Peyer's patch (tissue), 4 donors: Measurements from ENCODE around the gene LBH. TPM values are rescaled to one million over a fixed set of nuclear protein-coding genes. Genes with fewer than 3 reads are reported as not detected.

ENCODE experiments used
- DNase-seq, 3 donors: peaks; one replicate each; pipeline ENCODE4 v3.0.0-alpha.2; 2017 to 2019
- H3K27ac ChIP-seq, 4 donors: fragments of 200-600 bp; sonication (generic); one replicate each; pipeline ENCODE4 v1.5.1; 2016 to 2019
- H3K27me3 ChIP-seq, 2 donors: fragments of 200-600 bp; sonication (generic); one replicate each; pipeline ENCODE4 v1.5.1; 2019
- H3K36me3 ChIP-seq, 3 donors: fragments of 200-600 bp; sonication (generic); one replicate each; pipeline ENCODE4 v1.5.1; 2016 to 2019
- H3K4me1 ChIP-seq, 4 donors: fragments of 200-600 bp; sonication (generic); one replicate each; pipeline ENCODE4 v1.5.1; 2016 to 2019
- H3K4me3 ChIP-seq, 4 donors: fragments of 200-600 bp; sonication (generic); 1 replicate in 3 of 4; 2 replicates in 1 of 4; pipeline ENCODE4 v1.5.1; 2016 to 2019; ENCODE audit warnings: mild to moderate bottlenecking in 1 of 4
- H3K9me3 ChIP-seq, 4 donors: fragments of 200-600 bp; sonication (generic); one replicate each; pipeline ENCODE4 v1.5.1; 2016 to 2019; ENCODE audit warnings: mild to moderate bottlenecking in 1 of 4
- POLR2A ChIP-seq, 2 donors: fragments of 450-650 bp; IDR thresholded peaks; one replicate each; pipeline ENCODE4 v1.5.1; 2017; ENCODE audit warnings: antibody characterized with exemption in 2 of 2, mild to moderate bottlenecking in 2 of 2, moderate library complexity in 2 of 2
- small RNA-seq, 2 donors: library from RNA; depleted of rRNA; stranded (forward); fragments of <200 nt; gene quantifications; one replicate each; pipeline ENCODE3, GENCODE V24; 2016
- total RNA-seq, 4 donors: library from RNA; depleted of rRNA; stranded (reverse); fragments of >200 nt; gene quantifications; one replicate each; pipeline ENCODE4 v1.1.0, GENCODE V29; 2016
- TF ChIP-seq, protein P1 (sequence below), 6 experiments: fragments of 450-650 bp in 4 of 6; fragments of 200-600 bp in 2 of 6; sonication (generic) in 1 of 6; IDR thresholded peaks; one replicate each; pipeline ENCODE4 v1.5.1; 2017 to 2019; ENCODE audit warnings: antibody characterized with exemption in 6 of 6, mild to moderate bottlenecking in 3 of 6, moderate library complexity in 1 of 6

LBH gene
- total RNA-seq, 4 donors from 2014 or later = 10.9 to 44.6 (median 14.8) TPM

DNA sequence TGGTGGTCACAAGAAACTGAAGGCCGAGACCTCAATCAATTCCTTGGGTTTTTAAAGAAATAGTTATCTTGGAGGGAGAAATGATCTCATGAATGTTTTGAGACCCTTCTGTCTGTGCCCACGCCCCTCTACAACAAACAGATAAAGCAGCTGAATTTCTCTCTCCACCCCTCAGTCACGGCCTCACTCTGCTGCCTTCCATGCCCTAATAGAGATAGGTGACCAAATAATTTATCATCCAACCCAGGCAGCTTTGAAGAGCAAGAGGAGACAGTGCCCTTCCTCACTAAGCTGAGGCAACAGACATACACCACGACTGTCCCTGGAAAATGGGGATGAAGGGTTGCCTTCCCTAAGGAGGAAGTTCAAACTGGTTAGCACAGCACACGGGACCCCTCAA is 71.2 kb downstream of the LBH start:
- Histone ChIP-seq H3K4me3 (no peak overlapping the region), H3K36me3 (no peaks in the 10 kb centered on the region), H3K4me1 (no peaks in the 10 kb centered on the region), H3K27ac (no peak overlapping the region), H3K27me3 (no peaks in the 10 kb centered on the region), H3K9me3 (no peaks in the 10 kb centered on the region)
- TF ChIP-seq, protein P1, sequence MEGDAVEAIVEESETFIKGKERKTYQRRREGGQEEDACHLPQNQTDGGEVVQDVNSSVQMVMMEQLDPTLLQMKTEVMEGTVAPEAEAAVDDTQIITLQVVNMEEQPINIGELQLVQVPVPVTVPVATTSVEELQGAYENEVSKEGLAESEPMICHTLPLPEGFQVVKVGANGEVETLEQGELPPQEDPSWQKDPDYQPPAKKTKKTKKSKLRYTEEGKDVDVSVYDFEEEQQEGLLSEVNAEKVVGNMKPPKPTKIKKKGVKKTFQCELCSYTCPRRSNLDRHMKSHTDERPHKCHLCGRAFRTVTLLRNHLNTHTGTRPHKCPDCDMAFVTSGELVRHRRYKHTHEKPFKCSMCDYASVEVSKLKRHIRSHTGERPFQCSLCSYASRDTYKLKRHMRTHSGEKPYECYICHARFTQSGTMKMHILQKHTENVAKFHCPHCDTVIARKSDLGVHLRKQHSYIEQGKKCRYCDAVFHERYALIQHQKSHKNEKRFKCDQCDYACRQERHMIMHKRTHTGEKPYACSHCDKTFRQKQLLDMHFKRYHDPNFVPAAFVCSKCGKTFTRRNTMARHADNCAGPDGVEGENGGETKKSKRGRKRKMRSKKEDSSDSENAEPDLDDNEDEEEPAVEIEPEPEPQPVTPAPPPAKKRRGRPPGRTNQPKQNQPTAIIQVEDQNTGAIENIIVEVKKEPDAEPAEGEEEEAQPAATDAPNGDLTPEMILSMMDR (IDR thresholded peaks at IDR 0.05) = no peak
- DNase-seq = no peak

DNA sequence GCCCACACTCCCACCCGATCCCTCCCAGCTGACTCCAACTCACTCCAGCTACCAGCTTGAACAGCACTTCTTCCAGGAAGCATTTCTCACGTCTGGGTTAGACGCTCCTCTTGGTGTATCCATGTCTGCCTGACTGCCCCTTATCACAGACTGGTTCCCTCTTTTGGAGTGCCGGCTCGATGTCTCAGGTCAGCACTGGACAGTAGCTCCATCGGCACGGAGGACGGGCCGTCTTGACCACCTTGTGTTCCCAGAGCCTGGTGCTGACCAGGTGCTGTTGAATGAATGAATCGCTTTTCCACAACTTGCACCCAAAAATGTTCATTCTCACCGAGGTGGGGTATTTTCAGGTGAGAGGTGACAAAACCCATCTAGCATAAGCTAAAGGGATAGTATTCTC is 71.8 kb downstream of the LBH start:
- H3K9me3 ChIP-seq = no peaks in the 10 kb centered on the region
- DNase-seq = no peak
- H3K4me3 ChIP-seq = no peak overlapping the region
- TF ChIP-seq, protein P1 (IDR thresholded peaks at IDR 0.05) = no peak
- TF ChIP-seq POLR2A (IDR thresholded peaks at IDR 0.05) = no peak
- H3K4me1 ChIP-seq = no peaks in the 10 kb centered on the region
- H3K27me3 ChIP-seq = no peaks in the 10 kb centered on the region
- H3K36me3 ChIP-seq = no peaks in the 10 kb centered on the region
- no peak overlapping the region for H3K27ac ChIP-seq

DNA sequence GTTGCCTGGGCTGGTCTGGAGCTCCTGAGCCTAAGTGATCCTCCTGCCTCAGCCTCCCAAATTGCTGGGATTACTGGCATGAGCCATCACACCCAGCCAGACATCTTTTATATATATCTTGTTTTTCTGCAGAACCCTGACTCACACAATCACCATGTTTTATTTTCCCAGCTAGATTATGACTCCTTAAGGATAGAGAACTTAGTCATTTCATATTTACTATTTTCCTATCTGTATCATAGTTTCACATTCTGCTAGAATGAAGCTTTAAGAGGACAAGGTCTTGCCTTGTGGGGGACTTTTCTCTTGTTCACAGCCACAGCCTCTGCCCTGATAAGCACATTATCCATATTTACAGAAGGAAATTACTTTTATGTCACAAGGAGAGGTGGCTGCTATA is 73.9 kb downstream of the LBH start:
- Histone ChIP-seq H3K9me3 (no peaks in the 10 kb centered on the region), H3K4me1 (no peaks in the 10 kb centered on the region), H3K36me3 (no peaks in the 10 kb centered on the region), H3K27me3 (no peaks in the 10 kb centered on the region), H3K4me3 (no peak overlapping the region), H3K27ac (no peak overlapping the region)
- TF ChIP-seq, protein P1 (IDR thresholded peaks at IDR 0.05) = no peak
- TF ChIP-seq POLR2A (IDR thresholded peaks at IDR 0.05) = no peak
- DNase-seq = no peak

DNA sequence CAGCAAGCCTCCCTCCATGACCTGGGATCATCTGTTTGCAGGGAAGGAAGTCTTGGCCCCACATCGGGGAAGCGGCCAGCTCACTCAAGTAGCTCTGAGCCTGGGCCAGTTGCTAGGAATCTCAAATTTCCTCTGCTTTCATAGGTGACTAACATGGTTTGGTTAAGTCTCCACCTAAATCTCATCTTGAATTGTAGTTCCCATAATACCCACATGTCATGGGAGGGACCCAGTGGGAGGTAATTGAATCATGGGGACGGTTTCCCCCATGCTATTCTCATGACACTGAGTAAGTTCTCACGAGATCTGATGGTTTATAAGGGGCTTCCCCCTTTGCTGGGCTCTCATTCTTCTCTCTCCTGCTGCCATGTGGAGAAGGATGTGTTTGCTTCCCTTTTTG is 75.2 kb downstream of the LBH start:
- H3K4me1 ChIP-seq = peaks cover 0 to 5% (median 0%) of the 10 kb centered on the region in 4 donors
- DNase-seq = no peak
- TF ChIP-seq, protein P1 (IDR thresholded peaks at IDR 0.05) = no peak
- no peak for TF ChIP-seq POLR2A (IDR thresholded peaks at IDR 0.05)
- H3K36me3 ChIP-seq = no peaks in the 10 kb centered on the region
- H3K9me3 ChIP-seq = no peaks in the 10 kb centered on the region
- no peak overlapping the region for H3K4me3 ChIP-seq
- H3K27ac ChIP-seq = no peak overlapping the region
- H3K27me3 ChIP-seq = no peaks in the 10 kb centered on the region

DNA sequence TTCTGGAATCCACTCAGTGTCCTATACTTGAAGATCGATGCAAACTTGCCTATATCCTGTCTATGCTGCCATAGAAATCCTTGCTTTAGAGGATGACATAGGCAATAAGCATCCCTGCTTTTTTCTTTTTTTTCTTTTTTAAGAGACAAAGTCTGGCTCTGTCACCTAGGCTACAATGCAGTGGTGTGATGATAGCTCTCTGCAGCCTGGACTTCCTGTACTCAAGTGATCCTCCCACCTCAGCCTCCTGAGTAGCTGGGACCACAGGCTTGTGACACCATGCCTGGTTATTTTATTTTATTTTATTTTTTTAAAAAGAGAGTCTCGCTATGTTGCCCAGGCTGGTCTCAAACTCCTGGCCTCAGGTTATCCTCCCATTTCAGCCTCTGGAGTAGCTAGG is 76.9 kb downstream of the LBH start:
- H3K36me3 ChIP-seq = no peaks in the 10 kb centered on the region
- no peak for TF ChIP-seq POLR2A (IDR thresholded peaks at IDR 0.05)
- TF ChIP-seq, protein P1 (IDR thresholded peaks at IDR 0.05) = no peak
- H3K27ac ChIP-seq = no peak overlapping the region

More for the DNA sequence above, 76.9 kb downstream of the LBH start:
- peaks cover 0 to 5% (median 0%) of the 10 kb centered on the region in 4 donors for H3K4me1 ChIP-seq
- no peak overlapping the region for H3K4me3 ChIP-seq
- H3K9me3 ChIP-seq = no peaks in the 10 kb centered on the region
- DNase-seq = no peak
- H3K27me3 ChIP-seq = no peaks in the 10 kb centered on the region

Small RNAs within 50 kb of the gene (small RNA-seq; reads per million reads assigned to genes)
- 0 reads per million in 2 donors for gene SNORA10B

Other genes with a start within 250 kb of the LBH start
- gene YPEL5, start 84.5 kb upstream of the LBH start, total RNA-seq = 10 to 100 TPM; 39.8 to 75.1 (median 59.0) TPM
- 10 to 100 TPM; 10.7 to 60.8 (median 24.9) TPM for gene LCLAT1, start 215.7 kb downstream of the LBH start, total RNA-seq